Heart left ventricle (tissue), 16 donors: Measurements from ENCODE around the gene FOXP1. TPM values are rescaled to one million over a fixed set of nuclear protein-coding genes. Genes with fewer than 3 reads are reported as not detected.

ENCODE experiments used
- ATAC-seq, 4 donors: fragments of 200-7000 bp; cut with Tn5 transposase; one replicate each; pipeline ENCODE4 v1.9.1; 2020 to 2022; ENCODE audit warnings: moderate library complexity in 4 of 4, mild to moderate bottlenecking in 3 of 4, moderate number of reproducible peaks in 1 of 4
- DNase-seq, 5 donors: peaks; one replicate each; pipeline ENCODE4 v3.0.0-alpha.2; 2020
- H3K27ac ChIP-seq, 12 donors: fragments of 200-600 bp; sonication (generic) in 4 of 12; one replicate each; pipeline versions ENCODE4 v1.5.0 to v1.8.0; 2016 to 2022; ENCODE audit warnings: mild to moderate bottlenecking in 2 of 12
- H3K27me3 ChIP-seq, 9 donors: fragments of 200-600 bp; sonication (generic) in 2 of 9; one replicate each; pipeline versions ENCODE4 v1.5.1 to v1.8.0; 2016 to 2022; ENCODE audit warnings: mild to moderate bottlenecking in 3 of 9
- H3K36me3 ChIP-seq, 9 donors: fragments of 200-600 bp; sonication (generic) in 2 of 9; one replicate each; pipeline versions ENCODE4 v1.5.0 to v1.8.0; 2018 to 2022; ENCODE audit warnings: mild to moderate bottlenecking in 2 of 9
- H3K4me1 ChIP-seq, 12 donors: fragments of 200-600 bp; sonication (generic) in 4 of 12; one replicate each; pipeline versions ENCODE4 v1.5.0 to v1.8.0; 2016 to 2022; ENCODE audit warnings: mild to moderate bottlenecking in 3 of 12
- H3K4me3 ChIP-seq, 12 donors: fragments of 200-600 bp; sonication (generic) in 4 of 12; one replicate each; pipeline versions ENCODE4 v1.5.0 to v1.8.0; 2017 to 2022; ENCODE audit warnings: mild to moderate bottlenecking in 9 of 12, moderate library complexity in 4 of 12
- H3K9me3 ChIP-seq, 12 donors: fragments of 200-600 bp; sonication (generic) in 4 of 12; one replicate each; pipeline versions ENCODE4 v1.5.0 to v1.8.0; 2016 to 2022; ENCODE audit warnings: mild to moderate bottlenecking in 1 of 12
- POLR2A ChIP-seq, 2 donors: fragments of 450-650 bp; IDR thresholded peaks; one replicate each; pipeline ENCODE4 v1.6.1; 2017; ENCODE audit warnings: antibody characterized with exemption in 2 of 2, mild to moderate bottlenecking in 2 of 2, moderate library complexity in 2 of 2
- WGBS, 4 donors: extraction: QIAGEN DNeasy Blood & Tissue Kit in 2 of 4; methylation state at CpG; one replicate each; pipeline versions ENCODE4 v1.1.5 to v1.1.7; 2013 to 2018; 5-methylcytosine and 5-hydroxymethylcytosine counted together
- intact Hi-C, 10 donors: fragments of 100-400 bp; cut with DNase I; formaldehyde crosslinking; loops; one replicate each; pipeline versions ENCODE4 v1.11.1 to v1.14.2; 2022
- polyA plus RNA-seq, 2 donors: library from polyadenylated mRNA; stranded (reverse); fragments of 200-250 nt; gene quantifications; one replicate each; pipeline ENCODE4 v1.2.3, GENCODE V29; 2013
- total RNA-seq, 9 donors: library from RNA; depleted of rRNA in 2 of 9; stranded (reverse); fragments of >200 nt in 2 of 9; fragmentation: NEBNext Ultra II Directional in 3 of 9; extraction: Animal tissue kit (Norgen Biotek cat#: 25700) in 3 of 9; gene quantifications; one replicate each; pipeline versions ENCODE4 v1.1.0 to v1.2.4, GENCODE V29; 2016 to 2023
- TF ChIP-seq, protein P1 (sequence below), 12 donors: fragments of 200-600 bp; sonication (generic) in 4 of 12; IDR thresholded peaks; one replicate each; pipeline versions ENCODE4 v1.5.0 to v1.8.0; 2018 to 2022; ENCODE audit warnings: antibody characterized with exemption in 12 of 12, mild to moderate bottlenecking in 5 of 12
- donor health status: ischemic (EF 13 %, LVEDD 7.1; RV severe dilation, severe dysfunction).
- donor health status: healthy with polysubstance abuse.
- donor health status: DM: no; HTN: yes; CAD: no.
- donor health status: DM: no; HTN: no; CAD: no.
- donor health status: ischemic (EF 25% LVEDD 6.9; RV normal size, moderate dysfunction).
- donor health status: ischemic (EF 25% LVEDD 5.7; RV mildly dilated, moderate dysfunction).
- donor health status: healthy.
- donor health status: DM: yes; HTN: yes; CAD: no.
- donor health status: ischemic (EF 35%, LVEDD 5.7; RV mildly dilated, moderate dysfunction).
- donor health status: nonischemic (EF 11% LVEDD 7.7; RV severe dilation, severe dysfunction).
- donor health status: DM: yes; HTN: yes; CAD: no.
- donor health status: PGD.
- donor health status: ischemic (EF 29% LVEDD 5.4; RV normal size, mild dysfunction).
- donor health status: nonischemic (EF 23%, LVEDD 6.1; RV moderate dilation, normal function).

Gene FOXP1
- total and polyA plus RNA-seq, 11 donors, result 14.9 to 67.8 (median 41.1) TPM

DNA sequence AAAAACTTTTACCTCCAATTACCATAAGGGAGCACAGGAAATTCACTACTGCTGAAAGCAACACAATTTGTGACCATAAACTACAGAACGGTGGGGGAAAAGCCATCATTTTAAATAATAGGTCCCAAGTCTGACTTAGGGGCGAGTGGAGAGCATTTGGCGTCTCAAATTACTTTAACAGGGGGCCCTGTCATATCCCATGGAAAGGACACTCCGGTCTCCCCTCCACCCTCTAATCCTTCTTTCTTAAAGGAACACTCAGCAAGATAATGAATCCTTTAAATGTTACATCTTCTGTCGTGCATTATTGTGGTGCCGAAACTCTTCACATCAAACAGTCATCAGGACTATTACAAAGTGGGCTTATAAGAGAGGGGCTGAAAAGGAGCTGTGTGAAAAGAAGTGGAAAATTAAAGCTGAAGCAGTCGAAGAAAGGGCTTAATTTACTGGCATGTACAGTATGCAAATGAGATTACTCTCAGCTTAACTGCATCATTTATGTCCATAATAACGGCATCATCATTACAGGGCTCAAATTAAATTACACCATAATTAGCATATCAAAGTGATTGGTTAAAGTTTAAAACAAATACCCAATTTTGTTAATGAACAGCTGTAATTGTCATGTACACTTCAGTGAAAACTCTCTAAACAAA lies 342.2 kb downstream of the FOXP1 start:
- Histone ChIP-seq H3K4me1 (peaks cover 0 to 68% (median 20%) of the 10 kb centered on the region in 12 donors), H3K27me3 (no peaks in the 10 kb centered on the region), H3K27ac (peak overlapping the region in 5 of 12 donors; percentile 0 to 81 (median 10)), H3K4me3 (no peak overlapping the region), H3K36me3 (no peaks in the 10 kb centered on the region), H3K9me3 (no peaks in the 10 kb centered on the region)
- TF ChIP-seq, protein P1, sequence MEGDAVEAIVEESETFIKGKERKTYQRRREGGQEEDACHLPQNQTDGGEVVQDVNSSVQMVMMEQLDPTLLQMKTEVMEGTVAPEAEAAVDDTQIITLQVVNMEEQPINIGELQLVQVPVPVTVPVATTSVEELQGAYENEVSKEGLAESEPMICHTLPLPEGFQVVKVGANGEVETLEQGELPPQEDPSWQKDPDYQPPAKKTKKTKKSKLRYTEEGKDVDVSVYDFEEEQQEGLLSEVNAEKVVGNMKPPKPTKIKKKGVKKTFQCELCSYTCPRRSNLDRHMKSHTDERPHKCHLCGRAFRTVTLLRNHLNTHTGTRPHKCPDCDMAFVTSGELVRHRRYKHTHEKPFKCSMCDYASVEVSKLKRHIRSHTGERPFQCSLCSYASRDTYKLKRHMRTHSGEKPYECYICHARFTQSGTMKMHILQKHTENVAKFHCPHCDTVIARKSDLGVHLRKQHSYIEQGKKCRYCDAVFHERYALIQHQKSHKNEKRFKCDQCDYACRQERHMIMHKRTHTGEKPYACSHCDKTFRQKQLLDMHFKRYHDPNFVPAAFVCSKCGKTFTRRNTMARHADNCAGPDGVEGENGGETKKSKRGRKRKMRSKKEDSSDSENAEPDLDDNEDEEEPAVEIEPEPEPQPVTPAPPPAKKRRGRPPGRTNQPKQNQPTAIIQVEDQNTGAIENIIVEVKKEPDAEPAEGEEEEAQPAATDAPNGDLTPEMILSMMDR (IDR thresholded peaks at IDR 0.05), result no peak
- TF ChIP-seq POLR2A (IDR thresholded peaks at IDR 0.05), result no peak
- intact Hi-C loops, result loop anchor here in 7 of 10 donors (5.0 to 10.0 kb wide), 6 partner anchors 34 to 343 kb away; partner anchors contain the start of gene FOXP1 (in 4 of the 7)
- DNase-seq (no peak), ATAC-seq (no peak)
- 72 to 81% (median 76%) methylated on average over 8 of the region's 8 CpGs for WGBS, 4 donors

DNA sequence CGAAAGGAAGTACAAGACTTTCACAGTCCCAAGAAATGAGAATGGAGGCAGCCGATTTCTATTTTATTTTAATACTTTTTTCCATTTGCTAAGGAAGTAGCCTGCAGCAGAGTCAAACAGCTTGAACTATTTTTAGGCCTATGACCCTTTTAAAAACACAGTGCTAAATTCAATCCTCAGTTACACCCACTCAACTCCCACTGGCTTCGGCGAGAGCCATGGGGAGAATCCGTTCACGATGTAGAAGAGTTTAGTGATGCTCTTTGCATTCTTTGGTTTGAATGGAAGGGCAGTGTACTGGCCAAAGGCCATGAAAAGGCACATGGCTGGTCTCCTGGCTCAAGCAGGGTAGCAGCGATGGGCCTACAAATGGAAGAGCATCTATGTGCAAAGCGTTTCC lies 343.5 kb downstream of the FOXP1 start:
- Histone ChIP-seq H3K36me3 (no peaks in the 10 kb centered on the region), H3K27me3 (no peaks in the 10 kb centered on the region), H3K27ac (peak overlapping the region in 10 of 12 donors; percentile 23 to 81 (median 53)), H3K4me3 (no peak overlapping the region), H3K4me1 (peaks cover 0 to 55% (median 12%) of the 10 kb centered on the region in 12 donors), H3K9me3 (no peaks in the 10 kb centered on the region)
- WGBS, 4 donors, result 34 to 42% (median 39%) methylated on average over 8 of the region's 8 CpGs
- no peak for TF ChIP-seq POLR2A (IDR thresholded peaks at IDR 0.05)
- TF ChIP-seq, protein P1 (IDR thresholded peaks at IDR 0.05), result no peak
- ATAC-seq, result peak in 3 of 4 donors; percentile 40 to 58 (median 53)
- peak in 1 of 5 donors; percentile 32 for DNase-seq
- intact Hi-C loops, result loop anchor here in 7 of 10 donors (5.0 to 10.0 kb wide), 6 partner anchors 33 to 345 kb away; partner anchors contain the start of gene FOXP1 (in 4 of the 7)

DNA sequence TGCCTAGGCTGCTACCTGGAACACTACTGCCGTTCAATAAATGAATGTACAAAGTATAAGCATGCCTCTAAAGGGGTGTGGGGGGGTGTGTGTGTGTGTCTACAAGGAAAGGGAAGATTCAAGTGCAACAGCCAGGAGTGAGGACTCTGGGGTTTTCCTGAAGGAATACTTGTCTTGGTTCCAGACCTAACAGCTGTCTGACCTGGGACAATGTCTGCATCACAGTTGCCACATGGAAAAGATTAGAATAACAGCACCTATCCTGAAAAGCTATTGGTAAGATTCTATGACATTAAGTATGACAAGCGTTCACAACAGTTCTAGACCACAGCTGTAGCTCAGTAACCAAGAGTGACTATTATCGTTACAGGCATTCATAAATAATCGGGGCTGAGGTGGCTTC lies 345.2 kb downstream of the FOXP1 start:
- ATAC-seq (no peak), DNase-seq (no peak)
- Histone ChIP-seq H3K4me1 (peaks cover 0 to 44% (median 10%) of the 10 kb centered on the region in 12 donors), H3K36me3 (no peaks in the 10 kb centered on the region), H3K27ac (peak overlapping the region in 1 of 12 donors; percentile 81), H3K9me3 (no peaks in the 10 kb centered on the region), H3K27me3 (no peaks in the 10 kb centered on the region), H3K4me3 (no peak overlapping the region)
- intact Hi-C loops, result no loop called here
- 56 to 82% (median 73%) methylated on average over 4 of the region's 4 CpGs for WGBS, 4 donors
- TF ChIP-seq, protein P1 (IDR thresholded peaks at IDR 0.05), result no peak
- no peak for TF ChIP-seq POLR2A (IDR thresholded peaks at IDR 0.05)

DNA sequence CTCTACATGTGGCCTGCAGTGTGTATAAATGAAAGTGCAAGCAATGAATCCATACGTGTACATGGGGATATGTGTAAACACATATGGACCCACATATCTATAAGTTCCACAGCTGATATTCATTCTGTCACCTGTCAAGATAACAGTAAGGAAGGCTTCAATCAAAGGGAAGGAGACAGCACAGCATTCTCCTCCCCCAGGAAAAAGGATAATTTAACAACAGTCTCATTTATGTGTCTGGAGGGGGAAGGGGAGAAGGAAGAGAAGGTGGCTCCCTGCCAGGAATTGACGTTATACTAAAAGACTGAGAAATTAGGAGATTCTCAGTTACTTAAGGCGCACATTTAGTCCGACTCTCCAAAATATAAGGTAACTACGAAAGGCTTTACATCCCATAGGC lies 345.9 kb downstream of the FOXP1 start:
- peaks cover 0 to 38% (median 10%) of the 10 kb centered on the region in 12 donors for H3K4me1 ChIP-seq
- no peaks in the 10 kb centered on the region for H3K9me3 ChIP-seq
- no peak for DNase-seq
- no peak for ATAC-seq
- 70 to 75% (median 72%) methylated on average over 5 of the region's 5 CpGs for WGBS, 4 donors
- TF ChIP-seq, protein P1 (IDR thresholded peaks at IDR 0.05), result no peak
- TF ChIP-seq POLR2A (IDR thresholded peaks at IDR 0.05), result no peak
- H3K4me3 ChIP-seq, result no peak overlapping the region
- H3K27ac ChIP-seq, result peak overlapping the region in 1 of 12 donors; percentile 81
- no peaks in the 10 kb centered on the region for H3K36me3 ChIP-seq
- no peaks in the 10 kb centered on the region for H3K27me3 ChIP-seq
- intact Hi-C loops, result no loop called here
